Calu3 (cell line): ENCODE results near the gene PFKP. TPM values are rescaled to one million over a fixed set of nuclear protein-coding genes. Genes with fewer than 3 reads are reported as not detected.

Source experiments
- BruUV-seq: library from RNA; stranded (reverse); fragments of 400-500 nt; replicated peaks from 2 replicates; lab custom pipeline; 2021; lab: Mats Ljungman, UMichigan
- CTCF ChIA-PET: fragments of 300-600 bp; sonication (Branson Sonifier 250); formaldehyde crosslinking; loops from one replicate; lab custom pipeline; 2022; ENCODE audit warnings: antibody characterized with exemption; lab: Charles Lee
- DNase-seq: peaks from one replicate; pipeline ENCODE4 v3.0.0; 2022
- H3K27ac Mint-ChIP-seq: one replicate; pipeline ENCODE4 v1.8.0; 2022; ENCODE audit warnings: mixed read lengths; ENCODE audit not compliant: unreplicated experiment
- H3K27me3 Mint-ChIP-seq: one replicate; pipeline ENCODE4 v1.8.0; 2022; ENCODE audit warnings: mixed read lengths; ENCODE audit not compliant: unreplicated experiment
- H3K36me3 Mint-ChIP-seq: one replicate; pipeline ENCODE4 v1.8.0; 2022; ENCODE audit warnings: mild to moderate bottlenecking, moderate library complexity, mixed read lengths; ENCODE audit not compliant: insufficient read depth, unreplicated experiment
- H3K4me1 Mint-ChIP-seq: one replicate; pipeline ENCODE4 v1.8.0; 2022; ENCODE audit warnings: mild to moderate bottlenecking, low read depth, mixed read lengths; ENCODE audit not compliant: unreplicated experiment
- H3K4me3 Mint-ChIP-seq: one replicate; pipeline ENCODE4 v1.8.0; 2022; ENCODE audit warnings: mild to moderate bottlenecking, low read depth, moderate library complexity, mixed read lengths; ENCODE audit not compliant: unreplicated experiment
- H3K9me3 Mint-ChIP-seq: one replicate; pipeline ENCODE4 v1.8.0; 2022; ENCODE audit warnings: low read depth, mixed read lengths; ENCODE audit not compliant: unreplicated experiment
- intact Hi-C: fragments of 100-400 bp; cut with micrococcal nuclease; formaldehyde crosslinking; loops from one replicate; pipeline ENCODE4 v1.10.0; 2022; ENCODE audit not compliant: unreplicated experiment
- total RNA-seq: library from RNA; stranded (reverse); gene quantifications from 2 replicates; pipeline ENCODE4 v1.2.3, GENCODE V29; 2022
- TF ChIP-seq, protein P1 (sequence below): fragments of 200-600 bp; IDR thresholded peaks from one replicate; pipeline ENCODE4 v1.8.0; 2022; ENCODE audit warnings: antibody characterized with exemption; ENCODE audit not compliant: unreplicated experiment

PFKP gene
- total RNA-seq, 1 experiment from 2014 or later, result 272 TPM

DNA sequence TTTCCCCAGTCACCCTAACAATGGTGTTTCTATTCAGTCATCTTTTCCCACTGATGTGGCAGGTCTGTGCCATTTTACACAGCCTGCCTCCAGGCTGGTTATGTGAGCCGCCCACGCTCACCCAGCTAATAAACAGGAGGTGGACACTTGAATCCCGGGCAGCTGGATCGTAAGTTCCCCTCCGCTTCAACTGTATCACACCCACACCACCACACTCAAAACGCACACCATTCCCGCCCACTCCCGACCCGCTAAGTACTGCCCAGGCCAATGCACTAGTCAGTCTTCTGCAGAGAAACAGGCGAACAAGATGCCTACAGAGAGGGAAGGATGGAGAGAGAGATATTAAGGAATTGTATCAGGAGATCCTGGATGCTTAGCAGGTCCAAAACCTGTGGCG lies 38.9 kb upstream of the PFKP start:
- BruUV-seq, result no TSS peak
- Mint-ChIP-seq H3K27me3 (peaks cover 49% of the 10 kb centered on the region), H3K4me1 (no peaks in the 10 kb centered on the region), H3K27ac (no peak overlapping the region), H3K9me3 (no peaks in the 10 kb centered on the region), H3K4me3 (no peak overlapping the region), H3K36me3 (no peaks in the 10 kb centered on the region)
- TF ChIP-seq, protein P1, sequence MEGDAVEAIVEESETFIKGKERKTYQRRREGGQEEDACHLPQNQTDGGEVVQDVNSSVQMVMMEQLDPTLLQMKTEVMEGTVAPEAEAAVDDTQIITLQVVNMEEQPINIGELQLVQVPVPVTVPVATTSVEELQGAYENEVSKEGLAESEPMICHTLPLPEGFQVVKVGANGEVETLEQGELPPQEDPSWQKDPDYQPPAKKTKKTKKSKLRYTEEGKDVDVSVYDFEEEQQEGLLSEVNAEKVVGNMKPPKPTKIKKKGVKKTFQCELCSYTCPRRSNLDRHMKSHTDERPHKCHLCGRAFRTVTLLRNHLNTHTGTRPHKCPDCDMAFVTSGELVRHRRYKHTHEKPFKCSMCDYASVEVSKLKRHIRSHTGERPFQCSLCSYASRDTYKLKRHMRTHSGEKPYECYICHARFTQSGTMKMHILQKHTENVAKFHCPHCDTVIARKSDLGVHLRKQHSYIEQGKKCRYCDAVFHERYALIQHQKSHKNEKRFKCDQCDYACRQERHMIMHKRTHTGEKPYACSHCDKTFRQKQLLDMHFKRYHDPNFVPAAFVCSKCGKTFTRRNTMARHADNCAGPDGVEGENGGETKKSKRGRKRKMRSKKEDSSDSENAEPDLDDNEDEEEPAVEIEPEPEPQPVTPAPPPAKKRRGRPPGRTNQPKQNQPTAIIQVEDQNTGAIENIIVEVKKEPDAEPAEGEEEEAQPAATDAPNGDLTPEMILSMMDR, result no peak
- CTCF ChIA-PET, result no interaction called here
- intact Hi-C loops, result no loop called here
- no peak for DNase-seq

DNA sequence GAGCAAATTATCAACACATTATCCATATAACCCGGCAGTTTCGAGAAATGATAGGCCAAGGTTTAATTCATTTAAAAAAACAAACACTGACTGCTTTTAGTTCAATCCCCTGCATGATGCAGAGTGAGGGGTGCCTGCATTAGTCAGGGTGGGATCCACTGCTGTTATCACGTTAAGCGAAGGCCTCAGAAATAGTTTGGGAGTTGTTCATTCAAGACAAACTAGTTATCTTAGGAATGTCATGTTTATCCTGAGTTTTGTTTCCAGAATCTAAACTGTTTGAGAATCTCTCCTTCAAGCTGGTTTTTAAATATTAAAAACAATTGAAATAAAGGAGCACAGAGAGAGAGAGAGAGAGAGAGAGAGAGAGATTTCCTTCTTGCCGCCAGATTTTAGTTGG lies 36.6 kb upstream of the PFKP start:
- H3K9me3 Mint-ChIP-seq, result no peaks in the 10 kb centered on the region
- no peaks in the 10 kb centered on the region for H3K36me3 Mint-ChIP-seq
- TF ChIP-seq, protein P1, result no peak
- no peak overlapping the region for H3K27ac Mint-ChIP-seq
- peaks cover 60% of the 10 kb centered on the region for H3K27me3 Mint-ChIP-seq
- CTCF ChIA-PET, result no interaction called here
- no TSS peak for BruUV-seq
- DNase-seq, result no peak
- H3K4me1 Mint-ChIP-seq, result no peaks in the 10 kb centered on the region
- intact Hi-C loops, result no loop called here
- H3K4me3 Mint-ChIP-seq, result no peak overlapping the region

DNA sequence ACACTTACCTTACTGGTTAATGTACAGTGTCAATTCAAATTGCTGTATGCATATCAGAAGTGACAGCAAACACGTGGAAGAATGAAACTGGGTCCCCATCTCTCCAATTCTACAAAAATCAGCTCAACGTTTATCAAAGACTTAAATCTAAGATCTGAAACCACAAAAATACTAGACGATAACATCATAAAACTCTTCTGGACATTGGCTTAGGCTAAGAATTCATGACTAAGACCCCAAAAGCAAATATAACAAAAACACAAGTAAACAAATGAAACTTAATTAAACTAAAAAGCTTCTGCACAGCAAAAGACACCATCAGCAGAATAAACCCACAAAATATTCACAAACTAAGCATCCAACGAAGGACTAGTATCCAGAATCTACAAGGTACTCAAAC lies 35.9 kb upstream of the PFKP start:
- intact Hi-C loops, result no loop called here
- H3K4me1 Mint-ChIP-seq, result no peaks in the 10 kb centered on the region
- H3K9me3 Mint-ChIP-seq, result no peaks in the 10 kb centered on the region
- H3K27ac Mint-ChIP-seq, result no peak overlapping the region
- no peak overlapping the region for H3K4me3 Mint-ChIP-seq
- H3K27me3 Mint-ChIP-seq, result peaks cover 67% of the 10 kb centered on the region
- CTCF ChIA-PET, result interaction anchor here (1.0 kb wide), 1 partner anchor 103 kb away, joined by 3 read pairs; no protein-coding TSS in a partner anchor
- BruUV-seq, result no TSS peak
- no peak for DNase-seq
- H3K36me3 Mint-ChIP-seq, result no peaks in the 10 kb centered on the region
- TF ChIP-seq, protein P1, result no peak

DNA sequence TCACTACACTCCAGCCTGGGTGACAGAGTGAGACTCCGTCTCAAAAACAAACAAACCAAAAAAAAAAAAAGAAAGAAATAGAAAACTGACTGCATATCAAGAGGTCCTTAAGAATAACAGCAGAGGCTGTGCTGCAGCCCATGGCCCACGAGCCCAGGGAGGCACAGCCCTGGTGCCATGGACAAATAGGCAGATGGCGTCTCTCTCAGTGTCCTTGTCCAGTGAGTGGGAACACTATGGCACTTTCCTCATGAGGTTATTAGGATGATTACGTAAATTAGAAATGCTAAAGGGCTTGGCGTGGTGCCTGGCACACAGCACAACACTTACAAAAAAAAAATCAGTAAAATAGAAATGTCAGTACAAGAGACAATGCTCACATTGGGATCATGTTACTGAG lies 33.4 kb upstream of the PFKP start:
- Mint-ChIP-seq H3K27ac (no peak overlapping the region), H3K27me3 (peaks cover 67% of the 10 kb centered on the region), H3K9me3 (no peaks in the 10 kb centered on the region), H3K4me3 (no peak overlapping the region), H3K36me3 (peaks cover 3% of the 10 kb centered on the region), H3K4me1 (no peaks in the 10 kb centered on the region)
- DNase-seq, result no peak
- CTCF ChIA-PET, result no interaction called here
- no TSS peak for BruUV-seq
- TF ChIP-seq, protein P1, result no peak
- intact Hi-C loops, result no loop called here
